Lower leg skin (tissue), 3 donors: ENCODE results near the gene PSMA2.

Experiments
- CTCF ChIP-seq, 3 donors: fragments of 450-650 bp; IDR thresholded peaks; one replicate each; pipeline ENCODE4 v1.5.1; 2016; ENCODE audit warnings: antibody characterized with exemption in 3 of 3, mild to moderate bottlenecking in 3 of 3, moderate library complexity in 2 of 3
- POLR2A ChIP-seq, 2 donors: fragments of 450-650 bp; IDR thresholded peaks; one replicate each; pipeline ENCODE4 v1.6.1; 2016 to 2017; ENCODE audit warnings: antibody characterized with exemption in 2 of 2, mild to moderate bottlenecking in 1 of 2, moderate library complexity in 1 of 2

- TF ChIP-seq CTCF (IDR thresholded peaks at IDR 0.05) (no peak), POLR2A (IDR thresholded peaks at IDR 0.05) (no peak)
These were observed at the start of gene PSMA2, which contains the start of gene MRPL32 for GRCh38 chr7:42931834-42932651.
